Activated CD4-positive, alpha-beta memory T cell treated with anti-CD3 and anti-CD28 coated beads, Interleukin-2, amount 10 ng/mL, durations not matched to agents 7 days and 5 days (primary cell): ENCODE data around the gene ABCC4. TPM values are rescaled to one million over a fixed set of nuclear protein-coding genes. Genes with fewer than 3 reads are reported as not detected.

Source experiments
- CTCF ChIA-PET: fragments of 350-600 bp; sonication (Branson Sonifier 250); formaldehyde crosslinking; loops from one replicate; lab custom pipeline; 2021; ENCODE audit warnings: antibody characterized with exemption, inconsistent platforms; lab: Charles Lee
- POLR2A ChIA-PET: fragments of 350-600 bp; sonication (Branson Sonifier 250); formaldehyde crosslinking; loops from one replicate; lab custom pipeline; 2021; ENCODE audit warnings: antibody characterized with exemption; lab: Charles Lee
- DNase-seq: peaks from one replicate; pipeline ENCODE4 v3.0.0-alpha.2; 2020
- H3K27ac Mint-ChIP-seq: one replicate; pipeline ENCODE4 v1.8.0; 2021; ENCODE audit warnings: mild to moderate bottlenecking, mixed read lengths
- H3K27me3 Mint-ChIP-seq: one replicate; pipeline ENCODE4 v1.8.0; 2021; ENCODE audit warnings: mixed read lengths
- H3K36me3 Mint-ChIP-seq: one replicate; pipeline ENCODE4 v1.8.0; 2021; ENCODE audit warnings: low read depth, mixed read lengths
- H3K4me1 Mint-ChIP-seq: one replicate; pipeline ENCODE4 v1.8.0; 2021; ENCODE audit warnings: mixed read lengths
- H3K4me3 Mint-ChIP-seq: one replicate; pipeline ENCODE4 v1.8.0; 2021; ENCODE audit warnings: mild to moderate bottlenecking, mixed read lengths
- H3K9me3 Mint-ChIP-seq: one replicate; pipeline ENCODE4 v1.8.0; 2021; ENCODE audit warnings: mixed read lengths
- total RNA-seq, 2 experiments: library from RNA; stranded (reverse); gene quantifications; one replicate each; pipeline ENCODE4 v1.2.3, GENCODE V29; 2021

ABCC4 gene
- total RNA-seq, 2 experiments from 2014 or later = 3.8 to 4.5 TPM

- Mint-ChIP-seq H3K4me3 (no peak overlapping the region), H3K27ac (no peak overlapping the region), H3K36me3 (peaks cover 20% of the 10 kb centered on the region), H3K9me3 (peaks cover 5% of the 10 kb centered on the region), H3K27me3 (no peaks in the 10 kb centered on the region), H3K4me1 (peaks cover 3% of the 10 kb centered on the region)
- ChIA-PET POLR2A (no interaction called here), CTCF (no interaction called here)
- no peak for DNase-seq
Observed at GRCh38 chr13:95145587-95145986, 155.7 kb downstream of the ABCC4 start.

GRCh38 chr13:95140502-95140901 lies 160.7 kb downstream of the ABCC4 start:
- Mint-ChIP-seq H3K9me3 (peaks cover 5% of the 10 kb centered on the region), H3K4me1 (peaks cover 7% of the 10 kb centered on the region), H3K27me3 (no peaks in the 10 kb centered on the region), H3K36me3 (peaks cover 24% of the 10 kb centered on the region), H3K4me3 (no peak overlapping the region), H3K27ac (no peak overlapping the region)
- DNase-seq = no peak
- POLR2A ChIA-PET = no interaction called here
- CTCF ChIA-PET = interaction anchor here (2.1 kb wide), 1 partner anchor 264 kb away, joined by 6 read pairs; no protein-coding TSS in a partner anchor

DNA sequence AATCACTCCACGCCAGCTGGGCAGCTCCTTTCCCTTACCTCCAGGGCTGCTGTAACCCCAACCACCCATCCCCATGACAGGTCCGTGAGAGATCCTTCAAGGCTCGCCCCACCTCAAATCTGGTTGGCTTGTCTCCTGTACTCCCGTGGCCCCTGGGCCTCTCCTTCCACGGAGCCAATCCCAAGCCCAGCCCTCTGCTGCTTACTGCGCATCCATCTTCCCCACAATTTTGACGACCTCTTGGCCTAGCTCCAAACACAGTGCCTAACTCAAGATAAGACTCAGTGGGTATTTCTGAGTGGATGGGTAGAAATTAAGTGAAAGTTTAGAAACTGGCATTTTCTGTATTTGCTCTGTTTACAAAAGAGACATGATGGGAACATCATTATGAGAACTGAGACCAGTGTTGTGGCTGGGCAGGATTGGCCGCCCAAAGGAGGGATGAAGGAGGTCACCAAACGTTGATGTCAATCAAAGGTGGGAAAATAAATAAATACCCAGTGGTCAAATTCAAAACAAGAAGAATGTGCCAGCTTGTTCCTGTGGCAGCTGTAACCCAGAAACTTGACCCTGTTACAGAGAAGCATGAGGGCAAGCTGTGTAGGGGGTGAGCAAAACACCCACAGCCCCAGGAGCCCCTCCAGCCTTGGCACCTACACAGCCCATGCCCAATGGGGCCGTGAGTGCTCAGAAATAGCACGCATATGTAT lies 162.2 kb downstream of the ABCC4 start:
- H3K27ac Mint-ChIP-seq = no peak overlapping the region
- H3K9me3 Mint-ChIP-seq = no peaks in the 10 kb centered on the region
- DNase-seq = no peak
- H3K4me1 Mint-ChIP-seq = peaks cover 5% of the 10 kb centered on the region
- H3K27me3 Mint-ChIP-seq = no peaks in the 10 kb centered on the region
- ChIA-PET CTCF (interaction anchor here (0.7 kb wide), 1 partner anchor 265 kb away, joined by 3 read pairs; no protein-coding TSS in a partner anchor), POLR2A (no interaction called here)
- H3K36me3 Mint-ChIP-seq = peaks cover 16% of the 10 kb centered on the region
- no peak overlapping the region for H3K4me3 Mint-ChIP-seq

GRCh38 chr13:95137096-95137495 lies 164.2 kb downstream of the ABCC4 start:
- no peak for DNase-seq
- ChIA-PET CTCF (no interaction called here), POLR2A (no interaction called here)
- H3K9me3 Mint-ChIP-seq = no peaks in the 10 kb centered on the region
- peaks cover 14% of the 10 kb centered on the region for H3K36me3 Mint-ChIP-seq
- H3K27ac Mint-ChIP-seq = no peak overlapping the region
- no peaks in the 10 kb centered on the region for H3K27me3 Mint-ChIP-seq
- no peak overlapping the region for H3K4me3 Mint-ChIP-seq
- peaks cover 5% of the 10 kb centered on the region for H3K4me1 Mint-ChIP-seq

DNA sequence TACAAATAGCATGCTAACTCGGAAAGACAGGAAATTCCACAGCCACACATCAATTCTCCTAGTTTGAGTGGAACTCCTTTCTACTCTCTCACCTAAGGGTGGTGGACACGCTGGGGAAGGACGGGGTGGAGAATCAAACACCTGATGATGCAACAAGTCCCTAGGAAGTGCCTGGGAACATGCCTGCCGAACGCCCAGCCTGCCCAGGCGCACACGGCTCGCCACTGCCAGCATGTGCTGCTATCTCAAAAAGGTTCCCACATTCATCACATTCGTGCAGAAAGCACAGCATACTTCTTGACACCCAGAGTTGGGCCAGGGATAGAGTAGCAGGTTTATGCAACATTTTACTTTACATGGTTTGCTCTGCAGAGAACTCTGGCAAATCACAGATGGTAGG lies 164.6 kb downstream of the ABCC4 start:
- CTCF ChIA-PET = no interaction called here
- POLR2A ChIA-PET = no interaction called here
- Mint-ChIP-seq H3K9me3 (no peaks in the 10 kb centered on the region), H3K27ac (no peak overlapping the region), H3K36me3 (peaks cover 11% of the 10 kb centered on the region), H3K4me3 (no peak overlapping the region), H3K27me3 (no peaks in the 10 kb centered on the region), H3K4me1 (peaks cover 5% of the 10 kb centered on the region)
- no peak for DNase-seq

DNA sequence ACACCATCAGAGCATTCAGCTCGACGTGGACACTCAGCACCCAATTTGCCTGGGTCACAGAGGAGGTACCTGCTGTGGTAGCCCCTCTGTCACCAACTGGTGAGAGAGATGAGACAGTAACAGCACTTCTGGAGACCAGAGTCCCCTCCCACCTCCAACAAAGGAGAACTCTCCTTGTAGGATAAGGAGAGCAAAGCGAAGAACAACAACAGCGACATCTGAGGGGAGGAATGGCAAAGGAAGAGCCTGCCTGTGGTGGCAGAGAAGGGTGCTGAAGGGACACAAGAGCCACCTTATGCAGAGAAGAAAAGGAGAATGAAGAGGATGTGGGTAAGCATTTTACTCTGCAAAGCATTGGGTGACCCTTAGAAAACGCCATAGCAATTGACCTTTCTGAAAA lies 167.8 kb downstream of the ABCC4 start:
- Mint-ChIP-seq H3K4me1 (peaks cover 5% of the 10 kb centered on the region), H3K4me3 (no peak overlapping the region), H3K9me3 (no peaks in the 10 kb centered on the region), H3K36me3 (no peaks in the 10 kb centered on the region), H3K27ac (no peak overlapping the region), H3K27me3 (no peaks in the 10 kb centered on the region)
- no peak for DNase-seq
- POLR2A ChIA-PET = no interaction called here
- CTCF ChIA-PET = no interaction called here

DNA sequence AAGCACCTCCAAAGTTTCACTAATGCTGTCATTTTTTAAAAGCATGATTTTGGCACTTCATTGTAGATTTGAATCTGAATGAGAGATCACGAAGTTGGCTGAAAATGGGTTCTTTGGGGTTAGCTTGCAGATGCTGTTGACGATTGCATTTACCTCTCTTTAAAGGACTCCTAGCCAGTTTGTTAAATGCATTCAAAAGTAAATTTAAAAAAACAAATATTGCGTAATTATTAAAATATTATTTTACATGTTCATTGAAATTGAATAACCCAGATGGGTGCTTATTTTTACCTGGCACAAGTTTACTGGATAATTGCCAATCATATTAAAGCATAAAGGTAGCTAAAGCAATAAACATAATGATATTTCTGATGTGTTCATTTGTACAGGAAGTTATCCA lies 172.2 kb downstream of the ABCC4 start:
- CTCF ChIA-PET = interaction anchor here (1.0 kb wide), 1 partner anchor 350 kb away, joined by 3 read pairs; no protein-coding TSS in a partner anchor
- POLR2A ChIA-PET = no interaction called here
- Mint-ChIP-seq H3K27ac (no peak overlapping the region), H3K9me3 (no peaks in the 10 kb centered on the region), H3K36me3 (no peaks in the 10 kb centered on the region), H3K4me1 (no peaks in the 10 kb centered on the region), H3K4me3 (no peak overlapping the region), H3K27me3 (no peaks in the 10 kb centered on the region)
- DNase-seq = no peak

DNA sequence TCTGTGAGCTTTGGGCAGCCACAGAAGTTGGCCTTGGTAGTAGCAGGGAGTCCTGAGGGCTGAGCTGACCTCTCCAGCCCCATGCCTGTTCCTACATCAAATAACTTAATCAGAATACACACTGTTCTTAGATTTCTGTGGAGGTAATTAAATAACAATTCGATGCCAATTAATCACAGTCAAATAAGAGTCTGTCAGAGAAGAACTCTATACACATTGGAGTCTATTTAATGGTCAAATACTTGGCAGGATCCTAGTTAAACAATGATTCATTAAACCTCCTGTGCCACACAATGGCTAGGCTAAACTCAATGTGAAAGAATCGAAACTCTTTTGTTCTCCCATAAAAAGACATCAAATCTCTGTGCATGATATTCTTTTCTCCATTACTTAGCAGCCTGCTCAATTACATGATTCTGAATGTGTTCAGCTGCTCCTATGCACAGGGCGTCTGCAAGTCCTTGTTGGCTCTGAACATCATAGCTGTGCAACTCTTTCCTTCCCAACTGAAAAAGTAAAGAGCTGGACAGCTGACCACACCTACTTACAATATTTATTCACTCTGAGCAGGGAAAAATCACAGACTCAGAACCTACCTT lies 173.1 kb downstream of the ABCC4 start:
- POLR2A ChIA-PET = no interaction called here
- CTCF ChIA-PET = no interaction called here
- Mint-ChIP-seq H3K36me3 (no peaks in the 10 kb centered on the region), H3K4me3 (no peak overlapping the region), H3K4me1 (no peaks in the 10 kb centered on the region), H3K27ac (no peak overlapping the region), H3K9me3 (no peaks in the 10 kb centered on the region), H3K27me3 (no peaks in the 10 kb centered on the region)
- DNase-seq = no peak

GRCh38 chr13:95124959-95125358 lies 176.3 kb downstream of the ABCC4 start:
- ChIA-PET CTCF (no interaction called here), POLR2A (no interaction called here)
- Mint-ChIP-seq H3K9me3 (no peaks in the 10 kb centered on the region), H3K4me1 (peaks cover 5% of the 10 kb centered on the region), H3K36me3 (peaks cover 6% of the 10 kb centered on the region), H3K4me3 (no peak overlapping the region), H3K27me3 (no peaks in the 10 kb centered on the region), H3K27ac (no peak overlapping the region)
- DNase-seq = no peak

DNA sequence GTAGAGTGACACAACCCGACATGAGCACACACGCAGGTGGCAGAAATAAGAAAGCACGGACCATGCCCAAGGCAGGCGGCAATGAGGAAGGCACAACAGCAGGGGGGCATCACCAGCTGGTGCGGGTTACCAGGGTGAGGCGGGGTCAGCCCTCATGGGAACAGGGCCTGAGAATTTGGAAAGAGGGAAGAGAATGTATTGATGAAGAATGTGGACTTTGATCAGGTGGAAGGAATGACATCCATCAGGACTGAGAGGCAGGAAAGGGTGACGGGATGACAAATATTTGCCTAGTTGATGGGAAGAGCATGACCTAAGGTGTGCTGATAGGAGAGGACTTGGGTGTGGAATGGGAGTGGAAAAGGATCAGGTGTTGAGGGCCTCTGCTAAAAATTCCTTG lies 177.5 kb downstream of the ABCC4 start:
- H3K9me3 Mint-ChIP-seq = no peaks in the 10 kb centered on the region
- ChIA-PET POLR2A (no interaction called here), CTCF (no interaction called here)
- H3K36me3 Mint-ChIP-seq = peaks cover 6% of the 10 kb centered on the region
- no peaks in the 10 kb centered on the region for H3K27me3 Mint-ChIP-seq
- H3K27ac Mint-ChIP-seq = no peak overlapping the region
- H3K4me1 Mint-ChIP-seq = peaks cover 5% of the 10 kb centered on the region
- DNase-seq = no peak
- H3K4me3 Mint-ChIP-seq = no peak overlapping the region

DNA sequence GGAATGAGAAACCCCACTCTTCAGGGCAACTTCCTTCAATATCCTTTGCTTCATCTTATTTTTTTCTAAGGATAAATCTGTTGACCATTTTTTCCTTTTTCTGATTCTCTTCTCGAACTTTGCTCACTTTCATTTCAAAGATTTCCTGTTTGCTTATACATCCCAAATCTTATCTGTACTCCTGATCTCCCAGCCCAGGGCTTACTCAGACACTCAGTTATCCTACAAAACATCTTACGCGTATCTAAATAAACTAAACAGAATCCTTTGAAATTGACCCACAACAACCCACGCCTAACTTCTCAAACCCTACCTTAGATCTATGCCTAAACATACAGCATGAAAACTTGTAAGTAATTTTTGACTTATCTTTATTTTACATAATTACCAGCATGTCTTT lies 179.2 kb downstream of the ABCC4 start:
- ChIA-PET CTCF (interaction anchor here (0.6 kb wide), 1 partner anchor 535 kb away, joined by 5 read pairs; no protein-coding TSS in a partner anchor), POLR2A (no interaction called here)
- Mint-ChIP-seq H3K36me3 (peaks cover 6% of the 10 kb centered on the region), H3K27ac (no peak overlapping the region), H3K4me3 (no peak overlapping the region), H3K4me1 (peaks cover 5% of the 10 kb centered on the region), H3K9me3 (no peaks in the 10 kb centered on the region), H3K27me3 (no peaks in the 10 kb centered on the region)
- no peak for DNase-seq

- Mint-ChIP-seq H3K36me3 (peaks cover 6% of the 10 kb centered on the region), H3K27ac (no peak overlapping the region), H3K4me3 (no peak overlapping the region), H3K4me1 (peaks cover 5% of the 10 kb centered on the region), H3K9me3 (no peaks in the 10 kb centered on the region), H3K27me3 (no peaks in the 10 kb centered on the region)
- POLR2A ChIA-PET = no interaction called here
- CTCF ChIA-PET = no interaction called here
- DNase-seq = no peak
Observed at GRCh38 chr13:95121516-95121915, 179.7 kb downstream of the ABCC4 start.

DNA sequence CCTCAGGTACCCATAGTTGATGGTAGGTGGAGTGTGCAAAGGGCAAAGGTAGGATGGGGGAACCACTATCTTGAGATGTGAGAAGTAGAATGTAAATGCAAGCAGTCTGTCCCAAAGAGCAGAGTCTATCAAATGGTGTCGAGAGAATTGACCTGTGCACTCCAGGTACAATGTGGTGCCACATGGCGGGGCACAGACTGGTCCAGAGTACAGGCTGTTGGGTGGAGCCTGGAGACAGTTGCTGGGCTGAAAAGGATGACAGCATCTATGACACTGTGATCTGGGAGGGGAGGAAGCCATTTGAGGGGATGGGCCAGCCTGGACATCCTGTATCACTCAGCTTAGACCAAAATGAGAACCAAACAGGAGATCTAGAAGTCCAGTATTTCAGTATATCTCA lies 180.6 kb downstream of the ABCC4 start:
- ChIA-PET POLR2A (no interaction called here), CTCF (no interaction called here)
- no peak overlapping the region for H3K27ac Mint-ChIP-seq
- H3K27me3 Mint-ChIP-seq = no peaks in the 10 kb centered on the region
- no peak for DNase-seq
- H3K9me3 Mint-ChIP-seq = no peaks in the 10 kb centered on the region
- no peak overlapping the region for H3K4me3 Mint-ChIP-seq
- peaks cover 5% of the 10 kb centered on the region for H3K4me1 Mint-ChIP-seq
- H3K36me3 Mint-ChIP-seq = peaks cover 6% of the 10 kb centered on the region
